NCI-H69 (cell line): ENCODE data around the gene MYO7B.

Experiments used
- DNase-seq: peaks from one replicate; lab custom pipeline; 2025; lab: John Stamatoyannopoulos, UW

The MYO7B gene

GRCh38 chr2:127649100-127649611 lies 113.7 kb downstream of the MYO7B start:
- DNase-seq: peak; percentile 58

- DNase-seq: peak; percentile 81
These were observed 114.2 kb downstream of the MYO7B start for GRCh38 chr2:127649684-127650040.

- DNase-seq: no peak
These were observed 114.7 kb downstream of the MYO7B start for GRCh38 chr2:127650041-127650784.

- no peak for DNase-seq
These were observed 115.4 kb downstream of the MYO7B start for GRCh38 chr2:127650785-127651380.

GRCh38 chr2:127651381-127651809 lies 115.9 kb downstream of the MYO7B start:
- no peak for DNase-seq

GRCh38 chr2:127651971-127652550 lies 116.6 kb downstream of the MYO7B start:
- DNase-seq: no peak

GRCh38 chr2:127652786-127653357 lies 117.4 kb downstream of the MYO7B start:
- DNase-seq: no peak

GRCh38 chr2:127653421-127654083 lies 118.1 kb downstream of the MYO7B start:
- DNase-seq: peak; percentile 53

GRCh38 chr2:127654084-127654837 lies 118.8 kb downstream of the MYO7B start:
- DNase-seq: no peak

GRCh38 chr2:127654838-127655175 lies 119.3 kb downstream of the MYO7B start:
- no peak for DNase-seq

- no peak for DNase-seq
These were observed 120.0 kb downstream of the MYO7B start for GRCh38 chr2:127655209-127656073.

GRCh38 chr2:127656569-127657231 lies 121.2 kb downstream of the MYO7B start:
- DNase-seq: no peak

GRCh38 chr2:127657232-127657595 lies 121.7 kb downstream of the MYO7B start:
- no peak for DNase-seq

GRCh38 chr2:127658146-127658545 lies 122.7 kb downstream of the MYO7B start:
- DNase-seq: no peak

GRCh38 chr2:127658641-127659407 lies 123.3 kb downstream of the MYO7B start:
- DNase-seq: no peak

GRCh38 chr2:127659408-127660290 lies 124.2 kb downstream of the MYO7B start:
- DNase-seq: no peak

- no peak for DNase-seq
These were observed 124.8 kb downstream of the MYO7B start for GRCh38 chr2:127660291-127660578.

- no peak for DNase-seq
These were observed 125.7 kb downstream of the MYO7B start for GRCh38 chr2:127661072-127661649.
